K562 (cell line): Measurements from ENCODE around the gene NFKBIA. TPM values are rescaled to one million over a fixed set of nuclear protein-coding genes. Genes with fewer than 3 reads are reported as not detected.

ENCODE experiments used
- ESRRB ChIP-seq: fragments of 250-450 bp; sonication (Bioruptor Pico); IDR thresholded peaks from 2 replicates; pipeline ENCODE4 v1.5.0; 2020; ENCODE audit warnings: mild to moderate bottlenecking, moderate library complexity, borderline replicate concordance
- HOXB6 ChIP-seq: fragments of 250-450 bp; sonication (Bioruptor Pico); IDR thresholded peaks from 2 replicates; pipeline ENCODE4 v1.5.1; 2022; ENCODE audit warnings: mild to moderate bottlenecking, borderline replicate concordance
- MECOM ChIP-seq: fragments of 250-450 bp; sonication (Bioruptor Pico); IDR thresholded peaks from 2 replicates; pipeline ENCODE4 v1.8.0; 2022; ENCODE audit warnings: inconsistent platforms
- SNIP1 ChIP-seq: fragments of 450-650 bp; IDR thresholded peaks from 2 replicates; pipeline ENCODE4 v1.7.1; 2017; ENCODE audit warnings: low read depth, mild to moderate bottlenecking
- polyA plus RNA-seq, 8 experiments: library from polyadenylated mRNA; depleted of rRNA in 4 of 8; stranded (reverse) in 5 of 8; unstranded in 3 of 8; fragments of >200 nt; fragmentation: Nextera tagmentation in 2 of 8; fragmentation: Illumina TruSeq in 1 of 8; extraction: Ambion mirVana in 2 of 8; extraction: Trizol in 1 of 8; gene quantifications; 2 replicates each; pipeline versions ENCODE4 v1.2.1 to v1.2.3, GENCODE V29; 2011 to 2014; ENCODE audit warnings: inconsistent platforms in 1 of 8, missing spikeins in 1 of 8
- total RNA-seq, 7 experiments: library from RNA; depleted of rRNA in 6 of 7; stranded (reverse); fragments of >200 nt in 6 of 7; fragmentation: Illumina TruSeq in 2 of 7; extraction: Trizol in 2 of 7; gene quantifications; 2 replicates each; pipeline versions ENCODE4 v1.2.1 to v1.2.3, GENCODE V29; 2011 to 2021; ENCODE audit warnings: low replicate concordance in 1 of 7
- TF ChIP-seq, protein P1 (sequence below), 2 experiments: fragments of 450-650 bp in 1 of 2; sonication (generic) in 1 of 2; formaldehyde crosslinking in 1 of 2; IDR thresholded peaks; 2 replicates each; pipeline versions ENCODE4 v1.7.1 to v1.9.0; 2016 to 2022; ENCODE audit warnings: inconsistent platforms in 1 of 2, mild to moderate bottlenecking in 1 of 2, missing genetic modification reagents in 1 of 2
- TF ChIP-seq, protein P2 (sequence below): fragments of 450-650 bp; IDR thresholded peaks from 2 replicates; pipeline ENCODE4 v1.7.0; 2016; ENCODE audit warnings: borderline replicate concordance
- TF ChIP-seq, protein P3 (sequence below): fragments of 250-450 bp; sonication (Bioruptor Pico); IDR thresholded peaks from 2 replicates; pipeline ENCODE4 v1.5.0; 2020; ENCODE audit warnings: mild to moderate bottlenecking
- TF ChIP-seq, protein P4 (sequence below): fragments of 450-650 bp; IDR thresholded peaks from 2 replicates; pipeline ENCODE4 v1.6.1; 2017; ENCODE audit warnings: antibody characterized with exemption, mild to moderate bottlenecking

The NFKBIA gene
- total and polyA plus RNA-seq, 9 of the 15 experiments (the other 6 are each of a cell fraction or from before 2014, with no cell fraction given) = 6.9 to 31.8 (median 18.2) TPM

DNA sequence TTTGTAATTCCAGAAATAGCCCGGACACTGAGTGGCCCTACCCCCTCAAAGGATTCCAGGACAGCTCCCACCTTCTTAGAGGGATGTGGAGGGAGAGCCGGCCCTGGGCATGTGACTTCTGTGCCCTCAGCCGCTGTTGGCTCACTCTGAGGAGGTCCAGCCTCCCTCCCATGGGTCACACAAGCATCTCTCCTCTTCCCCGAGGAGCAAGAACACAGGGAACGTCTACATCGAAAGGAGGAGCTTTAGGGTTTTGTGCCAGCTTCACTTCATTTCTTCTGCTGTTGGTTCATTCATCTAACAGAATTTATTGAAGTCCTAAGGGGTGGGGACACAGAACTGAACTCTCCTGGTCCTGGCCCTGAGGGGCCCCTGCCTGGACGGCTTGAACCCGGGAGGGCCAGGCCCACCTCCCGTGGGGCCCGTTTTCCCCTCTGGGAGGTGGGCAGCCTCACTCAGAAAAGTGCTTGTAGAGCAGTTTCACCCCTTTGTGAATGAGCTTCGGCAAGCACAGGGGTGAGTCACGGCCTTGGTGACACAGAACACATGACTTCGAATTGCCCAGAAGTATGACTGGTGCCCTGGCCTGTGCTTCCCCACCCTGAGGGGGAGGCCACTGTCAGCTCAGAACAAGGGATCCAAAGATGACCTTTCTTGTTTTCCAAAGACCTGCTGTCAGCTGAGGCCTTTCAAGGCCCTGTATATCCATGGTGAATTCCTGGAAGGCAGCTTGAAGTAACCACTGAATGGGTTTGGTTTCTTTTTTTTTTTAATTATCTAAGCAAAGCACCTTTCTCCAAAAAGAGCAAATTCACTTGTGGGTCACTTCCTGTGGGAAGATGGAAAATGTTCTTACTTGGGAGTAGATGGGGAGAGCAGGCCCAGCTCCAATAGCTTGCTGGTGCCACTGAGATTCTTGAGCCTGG, 39.2 kb downstream of the NFKBIA start (continued):
- TF ChIP-seq, protein P1, sequence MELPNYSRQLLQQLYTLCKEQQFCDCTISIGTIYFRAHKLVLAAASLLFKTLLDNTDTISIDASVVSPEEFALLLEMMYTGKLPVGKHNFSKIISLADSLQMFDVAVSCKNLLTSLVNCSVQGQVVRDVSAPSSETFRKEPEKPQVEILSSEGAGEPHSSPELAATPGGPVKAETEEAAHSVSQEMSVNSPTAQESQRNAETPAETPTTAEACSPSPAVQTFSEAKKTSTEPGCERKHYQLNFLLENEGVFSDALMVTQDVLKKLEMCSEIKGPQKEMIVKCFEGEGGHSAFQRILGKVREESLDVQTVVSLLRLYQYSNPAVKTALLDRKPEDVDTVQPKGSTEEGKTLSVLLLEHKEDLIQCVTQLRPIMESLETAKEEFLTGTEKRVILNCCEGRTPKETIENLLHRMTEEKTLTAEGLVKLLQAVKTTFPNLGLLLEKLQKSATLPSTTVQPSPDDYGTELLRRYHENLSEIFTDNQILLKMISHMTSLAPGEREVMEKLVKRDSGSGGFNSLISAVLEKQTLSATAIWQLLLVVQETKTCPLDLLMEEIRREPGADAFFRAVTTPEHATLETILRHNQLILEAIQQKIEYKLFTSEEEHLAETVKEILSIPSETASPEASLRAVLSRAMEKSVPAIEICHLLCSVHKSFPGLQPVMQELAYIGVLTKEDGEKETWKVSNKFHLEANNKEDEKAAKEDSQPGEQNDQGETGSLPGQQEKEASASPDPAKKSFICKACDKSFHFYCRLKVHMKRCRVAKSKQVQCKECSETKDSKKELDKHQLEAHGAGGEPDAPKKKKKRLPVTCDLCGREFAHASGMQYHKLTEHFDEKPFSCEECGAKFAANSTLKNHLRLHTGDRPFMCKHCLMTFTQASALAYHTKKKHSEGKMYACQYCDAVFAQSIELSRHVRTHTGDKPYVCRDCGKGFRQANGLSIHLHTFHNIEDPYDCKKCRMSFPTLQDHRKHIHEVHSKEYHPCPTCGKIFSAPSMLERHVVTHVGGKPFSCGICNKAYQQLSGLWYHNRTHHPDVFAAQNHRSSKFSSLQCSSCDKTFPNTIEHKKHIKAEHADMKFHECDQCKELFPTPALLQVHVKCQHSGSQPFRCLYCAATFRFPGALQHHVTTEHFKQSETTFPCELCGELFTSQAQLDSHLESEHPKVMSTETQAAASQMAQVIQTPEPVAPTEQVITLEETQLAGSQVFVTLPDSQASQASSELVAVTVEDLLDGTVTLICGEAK (IDR thresholded peaks at IDR 0.05) = no peak
- TF ChIP-seq, protein P1 (CRISPR knock-in tag; IDR thresholded peaks at IDR 0.05) = no peak
- TF ChIP-seq, protein P2, sequence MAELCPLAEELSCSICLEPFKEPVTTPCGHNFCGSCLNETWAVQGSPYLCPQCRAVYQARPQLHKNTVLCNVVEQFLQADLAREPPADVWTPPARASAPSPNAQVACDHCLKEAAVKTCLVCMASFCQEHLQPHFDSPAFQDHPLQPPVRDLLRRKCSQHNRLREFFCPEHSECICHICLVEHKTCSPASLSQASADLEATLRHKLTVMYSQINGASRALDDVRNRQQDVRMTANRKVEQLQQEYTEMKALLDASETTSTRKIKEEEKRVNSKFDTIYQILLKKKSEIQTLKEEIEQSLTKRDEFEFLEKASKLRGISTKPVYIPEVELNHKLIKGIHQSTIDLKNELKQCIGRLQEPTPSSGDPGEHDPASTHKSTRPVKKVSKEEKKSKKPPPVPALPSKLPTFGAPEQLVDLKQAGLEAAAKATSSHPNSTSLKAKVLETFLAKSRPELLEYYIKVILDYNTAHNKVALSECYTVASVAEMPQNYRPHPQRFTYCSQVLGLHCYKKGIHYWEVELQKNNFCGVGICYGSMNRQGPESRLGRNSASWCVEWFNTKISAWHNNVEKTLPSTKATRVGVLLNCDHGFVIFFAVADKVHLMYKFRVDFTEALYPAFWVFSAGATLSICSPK = no peak
- TF ChIP-seq, protein P3, sequence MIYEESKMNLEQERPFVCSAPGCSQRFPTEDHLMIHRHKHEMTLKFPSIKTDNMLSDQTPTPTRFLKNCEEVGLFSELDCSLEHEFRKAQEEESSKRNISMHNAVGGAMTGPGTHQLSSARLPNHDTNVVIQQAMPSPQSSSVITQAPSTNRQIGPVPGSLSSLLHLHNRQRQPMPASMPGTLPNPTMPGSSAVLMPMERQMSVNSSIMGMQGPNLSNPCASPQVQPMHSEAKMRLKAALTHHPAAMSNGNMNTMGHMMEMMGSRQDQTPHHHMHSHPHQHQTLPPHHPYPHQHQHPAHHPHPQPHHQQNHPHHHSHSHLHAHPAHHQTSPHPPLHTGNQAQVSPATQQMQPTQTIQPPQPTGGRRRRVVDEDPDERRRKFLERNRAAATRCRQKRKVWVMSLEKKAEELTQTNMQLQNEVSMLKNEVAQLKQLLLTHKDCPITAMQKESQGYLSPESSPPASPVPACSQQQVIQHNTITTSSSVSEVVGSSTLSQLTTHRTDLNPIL (CRISPR knock-in tag) = no peak
- TF ChIP-seq, protein P4, sequence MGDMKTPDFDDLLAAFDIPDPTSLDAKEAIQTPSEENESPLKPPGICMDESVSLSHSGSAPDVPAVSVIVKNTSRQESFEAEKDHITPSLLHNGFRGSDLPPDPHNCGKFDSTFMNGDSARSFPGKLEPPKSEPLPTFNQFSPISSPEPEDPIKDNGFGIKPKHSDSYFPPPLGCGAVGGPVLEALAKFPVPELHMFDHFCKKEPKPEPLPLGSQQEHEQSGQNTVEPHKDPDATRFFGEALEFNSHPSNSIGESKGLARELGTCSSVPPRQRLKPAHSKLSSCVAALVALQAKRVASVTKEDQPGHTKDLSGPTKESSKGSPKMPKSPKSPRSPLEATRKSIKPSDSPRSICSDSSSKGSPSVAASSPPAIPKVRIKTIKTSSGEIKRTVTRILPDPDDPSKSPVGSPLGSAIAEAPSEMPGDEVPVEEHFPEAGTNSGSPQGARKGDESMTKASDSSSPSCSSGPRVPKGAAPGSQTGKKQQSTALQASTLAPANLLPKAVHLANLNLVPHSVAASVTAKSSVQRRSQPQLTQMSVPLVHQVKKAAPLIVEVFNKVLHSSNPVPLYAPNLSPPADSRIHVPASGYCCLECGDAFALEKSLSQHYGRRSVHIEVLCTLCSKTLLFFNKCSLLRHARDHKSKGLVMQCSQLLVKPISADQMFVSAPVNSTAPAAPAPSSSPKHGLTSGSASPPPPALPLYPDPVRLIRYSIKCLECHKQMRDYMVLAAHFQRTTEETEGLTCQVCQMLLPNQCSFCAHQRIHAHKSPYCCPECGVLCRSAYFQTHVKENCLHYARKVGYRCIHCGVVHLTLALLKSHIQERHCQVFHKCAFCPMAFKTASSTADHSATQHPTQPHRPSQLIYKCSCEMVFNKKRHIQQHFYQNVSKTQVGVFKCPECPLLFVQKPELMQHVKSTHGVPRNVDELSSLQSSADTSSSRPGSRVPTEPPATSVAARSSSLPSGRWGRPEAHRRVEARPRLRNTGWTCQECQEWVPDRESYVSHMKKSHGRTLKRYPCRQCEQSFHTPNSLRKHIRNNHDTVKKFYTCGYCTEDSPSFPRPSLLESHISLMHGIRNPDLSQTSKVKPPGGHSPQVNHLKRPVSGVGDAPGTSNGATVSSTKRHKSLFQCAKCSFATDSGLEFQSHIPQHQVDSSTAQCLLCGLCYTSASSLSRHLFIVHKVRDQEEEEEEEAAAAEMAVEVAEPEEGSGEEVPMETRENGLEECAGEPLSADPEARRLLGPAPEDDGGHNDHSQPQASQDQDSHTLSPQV = peak; percentile 97
- TF ChIP-seq HOXB6 (no peak), MECOM (CRISPR knock-in tag) (0 out of 2 replicates have a peak, but pooled peaks have one; percentile 4), SNIP1 (no peak), ESRRB (no peak)
